H9 (cell line): Measurements from ENCODE around the gene NYAP1. TPM values are rescaled to one million over a fixed set of nuclear protein-coding genes. Genes with fewer than 3 reads are reported as not detected.

Experiments used
- DNase-seq: peaks from one replicate; pipeline ENCODE4 v3.0.0-alpha.2; 2017
- H2AFZ ChIP-seq: one replicate; pipeline ENCODE4 v1.6.1; 2013; ENCODE audit warnings: mild to moderate bottlenecking, low read length, control low read depth, moderate library complexity
- H2AK5ac ChIP-seq: 2 replicates; pipeline ENCODE4 v1.6.1; 2013; ENCODE audit warnings: low read length, control low read depth, mixed read lengths; ENCODE audit not compliant: insufficient read length
- H2BK120ac ChIP-seq: one replicate; pipeline ENCODE4 v1.6.1; 2013; ENCODE audit warnings: low read depth, mild to moderate bottlenecking, low read length, control low read depth, inconsistent platforms; ENCODE audit not compliant: poor library complexity, severe bottlenecking
- H2BK12ac ChIP-seq: 2 replicates; pipeline ENCODE4 v1.6.1; 2013; ENCODE audit warnings: low read length, control low read depth, mixed read lengths, low read depth; ENCODE audit not compliant: insufficient read length
- H2BK15ac ChIP-seq: 2 replicates; pipeline ENCODE4 v1.6.1; 2013; ENCODE audit warnings: low read depth, low read length, control low read depth
- H2BK20ac ChIP-seq: one replicate; pipeline ENCODE4 v1.6.1; 2013; ENCODE audit warnings: low read depth, mild to moderate bottlenecking, low read length, control low read depth, inconsistent platforms; ENCODE audit not compliant: poor library complexity, severe bottlenecking
- H2BK5ac ChIP-seq: 2 replicates; pipeline ENCODE4 v1.6.1; 2013; ENCODE audit warnings: low read length, control low read depth, mixed read lengths; ENCODE audit not compliant: insufficient read length
- H3K14ac ChIP-seq: 2 replicates; pipeline ENCODE4 v1.6.1; 2013; ENCODE audit warnings: low read length, control low read depth; ENCODE audit not compliant: insufficient read depth
- H3K18ac ChIP-seq: 2 replicates; pipeline ENCODE4 v1.6.1; 2013; ENCODE audit warnings: low read depth, mild to moderate bottlenecking, mixed read lengths, low read length, control low read depth; ENCODE audit not compliant: insufficient read length
- H3K23ac ChIP-seq: 2 replicates; pipeline ENCODE4 v1.6.1; 2013; ENCODE audit warnings: low read length, control low read depth, mixed read lengths, low read depth; ENCODE audit not compliant: insufficient read length
- H3K23me2 ChIP-seq: 2 replicates; pipeline ENCODE4 v1.6.1; 2013; ENCODE audit warnings: low read depth, mild to moderate bottlenecking, mixed read lengths, low read length, control low read depth; ENCODE audit not compliant: insufficient read length, poor library complexity, severe bottlenecking
- H3K27ac ChIP-seq: 2 replicates; pipeline ENCODE4 v1.5.1; 2013; ENCODE audit warnings: low read length, control low read depth, mixed read lengths, low read depth; ENCODE audit not compliant: insufficient read length
- H3K27me3 ChIP-seq: 2 replicates; pipeline ENCODE4 v1.6.1; 2013; ENCODE audit warnings: low read length, control low read depth, inconsistent platforms; ENCODE audit not compliant: insufficient read depth
- H3K4ac ChIP-seq: 2 replicates; pipeline ENCODE4 v1.6.1; 2013; ENCODE audit warnings: low read depth, mild to moderate bottlenecking, control low read depth, inconsistent platforms, low read length, moderate library complexity
- H3K4me1 ChIP-seq: 2 replicates; pipeline ENCODE4 v1.6.1; 2013; ENCODE audit warnings: low read length, control low read depth, inconsistent platforms; ENCODE audit not compliant: insufficient read depth
- H3K4me2 ChIP-seq: 2 replicates; pipeline ENCODE4 v1.6.1; 2013; ENCODE audit warnings: low read length, control low read depth, mixed read lengths; ENCODE audit not compliant: insufficient read length, insufficient read depth
- H3K56ac ChIP-seq: 2 replicates; pipeline ENCODE4 v1.6.1; 2013; ENCODE audit warnings: low read depth, mild to moderate bottlenecking, mixed read lengths, low read length, control low read depth; ENCODE audit not compliant: insufficient read length
- H3K79me1 ChIP-seq: 2 replicates; pipeline ENCODE4 v1.6.1; 2013; ENCODE audit warnings: low read depth, mild to moderate bottlenecking, moderate library complexity, low read length, control low read depth, inconsistent platforms; ENCODE audit not compliant: insufficient read depth, poor library complexity, severe bottlenecking
- H3K79me2 ChIP-seq: 2 replicates; pipeline ENCODE4 v1.6.1; 2013; ENCODE audit warnings: low read length, control low read depth, inconsistent platforms; ENCODE audit not compliant: insufficient read depth
- H3K9ac ChIP-seq: 2 replicates; pipeline ENCODE4 v1.6.1; 2013; ENCODE audit warnings: low read length, control low read depth, mixed read lengths; ENCODE audit not compliant: insufficient read length; ENCODE audit errors: extremely low read depth
- H3K9me3 ChIP-seq: one replicate; pipeline ENCODE4 v1.6.1; 2013; ENCODE audit warnings: low read depth, low read length, inconsistent platforms; ENCODE audit not compliant: control insufficient read depth
- H3T11ph ChIP-seq: one replicate; pipeline ENCODE4 v1.6.1; 2013; ENCODE audit warnings: mild to moderate bottlenecking, low read length, control low read depth, inconsistent platforms
- H4K20me1 ChIP-seq: one replicate; pipeline ENCODE4 v1.6.1; 2013; ENCODE audit not compliant: control insufficient read depth, insufficient read length, insufficient read depth
- H4K5ac ChIP-seq: 2 replicates; pipeline ENCODE4 v1.6.1; 2013; ENCODE audit warnings: low read depth, mild to moderate bottlenecking, mixed read lengths, low read length, control low read depth; ENCODE audit not compliant: insufficient read length
- H4K8ac ChIP-seq: replicated peaks from 2 replicates; pipeline ENCODE4 v1.6.1; 2013; ENCODE audit warnings: low read length, control low read depth, mixed read lengths, low read depth; ENCODE audit not compliant: insufficient read length
- H4K91ac ChIP-seq: 2 replicates; pipeline ENCODE4 v1.6.1; 2013; ENCODE audit warnings: low read depth, mild to moderate bottlenecking, moderate library complexity, mixed read lengths, low read length, control low read depth; ENCODE audit not compliant: insufficient read length
- H3K27ac Mint-ChIP-seq, 3 experiments: 2 replicates in 2 of 3; 3 replicates in 1 of 3; pipeline ENCODE4 v1.8.0; 2020 to 2021; ENCODE audit warnings: mixed read lengths in 3 of 3, mild to moderate bottlenecking in 1 of 3, moderate library complexity in 1 of 3
- H3K27me3 Mint-ChIP-seq: 2 replicates; pipeline ENCODE4 v1.8.0; 2021; ENCODE audit warnings: low read depth, mild to moderate bottlenecking, moderate library complexity, mixed read lengths
- H3K36me3 Mint-ChIP-seq, 3 experiments: 2 replicates in 2 of 3; 3 replicates in 1 of 3; pipeline ENCODE4 v1.8.0; 2020 to 2021; ENCODE audit warnings: low read depth in 3 of 3, mixed read lengths in 3 of 3; ENCODE audit not compliant: insufficient read depth in 1 of 3
- H3K4me1 Mint-ChIP-seq, 2 experiments: 2 replicates each; pipeline ENCODE4 v1.8.0; 2020; ENCODE audit warnings: mixed read lengths in 2 of 2
- H3K4me3 Mint-ChIP-seq, 2 experiments: 2 replicates in 1 of 2; 3 replicates in 1 of 2; pipeline ENCODE4 v1.8.0; 2020 to 2021; ENCODE audit warnings: mild to moderate bottlenecking in 2 of 2, mixed read lengths in 2 of 2, moderate library complexity in 1 of 2
- H3K9me3 Mint-ChIP-seq, 2 experiments: 2 replicates in 1 of 2; 3 replicates in 1 of 2; pipeline ENCODE4 v1.8.0; 2020; ENCODE audit warnings: mild to moderate bottlenecking in 2 of 2, mixed read lengths in 2 of 2, moderate library complexity in 1 of 2
- WGBS: extraction: QIAGEN DNeasy Blood & Tissue Kit; methylation state at CpG from one replicate; pipeline ENCODE4 v1.1.7; 2013; ENCODE audit warnings: missing lambda C conversion rate, low lambda C conversion rate, mixed read lengths; ENCODE audit not compliant: insufficient read length; ENCODE audit errors: extremely low coverage; 5-methylcytosine and 5-hydroxymethylcytosine counted together
- total RNA-seq: library from RNA; stranded (reverse); gene quantifications from 2 replicates; pipeline ENCODE4 v1.2.1, GENCODE V29; 2021
- TF ChIP-seq, protein P1 (sequence below): fragments of 200-600 bp; sonication (generic); conservative IDR thresholded peaks from 3 replicates; pipeline ENCODE4 v1.8.0; 2021; ENCODE audit warnings: antibody characterized with exemption, mild to moderate bottlenecking

Gene NYAP1
- total RNA-seq, 1 experiment from 2014 or later = 3.2 TPM

DNA sequence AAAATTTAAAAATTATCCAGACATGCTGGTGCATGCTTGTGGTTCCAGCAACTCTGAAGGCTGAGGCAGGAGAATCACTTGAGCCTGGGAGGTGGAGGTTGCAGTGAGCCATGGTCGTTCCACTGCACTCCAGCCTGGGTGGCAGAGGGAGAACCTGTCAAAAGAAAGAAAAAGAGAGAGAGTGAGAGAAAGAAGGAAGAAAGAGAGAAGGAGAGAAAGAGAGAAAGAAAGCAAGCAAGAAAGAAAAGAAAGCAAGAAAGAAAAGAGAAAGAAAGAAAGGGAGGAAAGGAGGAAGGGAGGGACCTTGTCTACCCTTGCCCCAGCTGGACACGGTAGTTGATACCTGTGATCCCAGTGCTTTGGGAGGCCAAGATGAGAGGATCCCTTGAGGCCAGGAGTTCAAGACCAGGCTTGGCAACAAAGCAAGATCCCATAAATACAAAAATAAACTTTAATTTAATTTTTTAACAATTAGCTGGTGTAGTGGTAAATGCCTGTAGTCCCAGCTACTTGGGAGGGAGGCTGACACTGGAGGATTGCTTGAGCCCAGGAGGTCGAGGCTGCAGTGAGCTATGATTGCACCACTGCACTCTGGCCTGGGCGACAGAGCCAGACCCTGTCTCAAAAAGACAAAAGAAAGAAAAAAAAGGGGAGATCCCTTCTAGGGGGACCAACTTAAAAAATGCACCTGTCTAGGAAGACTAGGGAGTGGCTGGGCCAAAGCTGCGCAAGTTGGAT lies 9.2 kb downstream of the NYAP1 start:
- H2BK120ac ChIP-seq = no peak overlapping the region
- 0 out of 2 replicates have a peak, but pooled peaks cover 2% of the 10 kb centered on the region for H3K4me1 ChIP-seq
- no peak overlapping the region for H2BK20ac ChIP-seq
- H3K79me2 ChIP-seq = no peaks in the 10 kb centered on the region
- H3K14ac ChIP-seq = no peak overlapping the region
- H4K8ac ChIP-seq = no peak overlapping the region
- H3K4me3 Mint-ChIP-seq = peak overlapping the region; percentile 51 to 75
- no peak overlapping the region for H3T11ph ChIP-seq
- no peak overlapping the region for H3K27ac Mint-ChIP-seq
- H3K23me2 ChIP-seq = peaks cover 3% of the 10 kb centered on the region
- H3K9me3 Mint-ChIP-seq = no peaks in the 10 kb centered on the region
- no peak overlapping the region for H3K56ac ChIP-seq
- no peak overlapping the region for H4K5ac ChIP-seq
- DNase-seq = no peak
- H3K18ac ChIP-seq = no peak overlapping the region
- no peak overlapping the region for H3K23ac ChIP-seq
- no peak overlapping the region for H2AFZ ChIP-seq
- H3K4me1 Mint-ChIP-seq = peaks cover 12 to 32% of the 10 kb centered on the region in 2 experiments
- H3K27ac ChIP-seq = no peak overlapping the region
- H3K9ac ChIP-seq = no peak overlapping the region
- H3K27me3 ChIP-seq = no peaks in the 10 kb centered on the region; the same call in 1 of the 2 replicates
- no peak overlapping the region for H2AK5ac ChIP-seq
- peak overlapping the region; percentile 52 for H3K4me2 ChIP-seq
- no peak overlapping the region for H4K91ac ChIP-seq
- peaks cover 0 to 6% (median 3%) of the 10 kb centered on the region in 3 experiments; a peak in 2 of 7 replicates for H3K36me3 Mint-ChIP-seq
- no peak overlapping the region for H2BK12ac ChIP-seq
- TF ChIP-seq, protein P1, sequence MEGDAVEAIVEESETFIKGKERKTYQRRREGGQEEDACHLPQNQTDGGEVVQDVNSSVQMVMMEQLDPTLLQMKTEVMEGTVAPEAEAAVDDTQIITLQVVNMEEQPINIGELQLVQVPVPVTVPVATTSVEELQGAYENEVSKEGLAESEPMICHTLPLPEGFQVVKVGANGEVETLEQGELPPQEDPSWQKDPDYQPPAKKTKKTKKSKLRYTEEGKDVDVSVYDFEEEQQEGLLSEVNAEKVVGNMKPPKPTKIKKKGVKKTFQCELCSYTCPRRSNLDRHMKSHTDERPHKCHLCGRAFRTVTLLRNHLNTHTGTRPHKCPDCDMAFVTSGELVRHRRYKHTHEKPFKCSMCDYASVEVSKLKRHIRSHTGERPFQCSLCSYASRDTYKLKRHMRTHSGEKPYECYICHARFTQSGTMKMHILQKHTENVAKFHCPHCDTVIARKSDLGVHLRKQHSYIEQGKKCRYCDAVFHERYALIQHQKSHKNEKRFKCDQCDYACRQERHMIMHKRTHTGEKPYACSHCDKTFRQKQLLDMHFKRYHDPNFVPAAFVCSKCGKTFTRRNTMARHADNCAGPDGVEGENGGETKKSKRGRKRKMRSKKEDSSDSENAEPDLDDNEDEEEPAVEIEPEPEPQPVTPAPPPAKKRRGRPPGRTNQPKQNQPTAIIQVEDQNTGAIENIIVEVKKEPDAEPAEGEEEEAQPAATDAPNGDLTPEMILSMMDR = no peak
- H3K27me3 Mint-ChIP-seq = peaks cover 23% of the 10 kb centered on the region
- no peak overlapping the region for H3K4ac ChIP-seq
- WGBS = no CpG with 5 or more reads among the region's 5 CpGs
- H3K79me1 ChIP-seq = no peaks in the 10 kb centered on the region
- no peaks in the 10 kb centered on the region for H3K9me3 ChIP-seq
- no peak overlapping the region for H2BK5ac ChIP-seq
- no peak overlapping the region for H2BK15ac ChIP-seq
- no peaks in the 10 kb centered on the region for H4K20me1 ChIP-seq
